Neural cell (in vitro differentiated cells): Measurements from ENCODE around the gene PRXL2B. TPM values are rescaled to one million over a fixed set of nuclear protein-coding genes. Genes with fewer than 3 reads are reported as not detected.

Experiments
- H2AFZ ChIP-seq: fragments of 200-600, 300-800 bp; sonication (generic), shearing (Covaris generic); 2 replicates; pipeline ENCODE4 v1.6.0; 2014; ENCODE audit warnings: low read depth, mild to moderate bottlenecking, antibody characterized with exemption, low read length, moderate library complexity
- H3F3A ChIP-seq: fragments of 200-600 bp; shearing (Covaris generic); 2 replicates; pipeline ENCODE4 v1.6.1; 2016; ENCODE audit warnings: mild to moderate bottlenecking, moderate library complexity, mixed read lengths, antibody characterized with exemption, low read length; ENCODE audit not compliant: insufficient read depth, poor library complexity, severe bottlenecking
- H3K27ac ChIP-seq: fragments of 200-600, 300-800 bp; sonication (generic), shearing (Covaris generic); 2 replicates; pipeline ENCODE4 v1.5.1; 2014; ENCODE audit warnings: mild to moderate bottlenecking, low read length, moderate library complexity
- H3K27me3 ChIP-seq: fragments of 300-800, 200-600 bp; sonication (generic), shearing (Covaris generic); 2 replicates; pipeline ENCODE4 v1.6.0; 2014; ENCODE audit warnings: mild to moderate bottlenecking, low read depth, low read length, moderate library complexity; ENCODE audit not compliant: insufficient read depth
- H3K36me3 ChIP-seq: fragments of 300-800, 200-600 bp; sonication (generic), shearing (Covaris generic); 2 replicates; pipeline ENCODE4 v1.5.1; 2014; ENCODE audit warnings: mild to moderate bottlenecking, antibody characterized with exemption, low read length, moderate library complexity; ENCODE audit not compliant: insufficient read depth
- H3K4me2 ChIP-seq: fragments of 300-800, 200-600 bp; sonication (generic), shearing (Covaris generic); 2 replicates; pipeline ENCODE4 v1.6.0; 2014; ENCODE audit warnings: mild to moderate bottlenecking, low read length
- H3K4me3 ChIP-seq: fragments of 300-800, 200-600 bp; sonication (generic), shearing (Covaris generic); 2 replicates; pipeline ENCODE4 v1.5.1; 2014; ENCODE audit warnings: mild to moderate bottlenecking, low read length, moderate library complexity
- H3K79me2 ChIP-seq: fragments of 200-600 bp; shearing (Covaris generic); replicated peaks from 2 replicates; pipeline ENCODE4 v1.6.0; 2014; ENCODE audit warnings: mild to moderate bottlenecking, low read length, moderate library complexity; ENCODE audit not compliant: insufficient read depth
- H3K9ac ChIP-seq: fragments of 300-800, 200-600 bp; sonication (generic), shearing (Covaris generic); 2 replicates; pipeline ENCODE4 v1.6.1; 2016; ENCODE audit warnings: mild to moderate bottlenecking, low read length, mixed read lengths
- H3K9me2 ChIP-seq: fragments of 200-600 bp; shearing (Covaris generic); 2 replicates; pipeline ENCODE4 v1.6.1; 2016; ENCODE audit warnings: mild to moderate bottlenecking, low read length, mixed read lengths; ENCODE audit not compliant: insufficient read depth
- H3K9me3 ChIP-seq: fragments of 200-600, 300-800 bp; sonication (generic), shearing (Covaris generic); 2 replicates; pipeline ENCODE4 v1.6.1; 2016; ENCODE audit warnings: mild to moderate bottlenecking, mixed run types, low read length, moderate library complexity, mixed read lengths
- H4K20me1 ChIP-seq: fragments of 200-600 bp; shearing (Covaris generic); 2 replicates; pipeline ENCODE4 v1.6.1; 2016; ENCODE audit warnings: mild to moderate bottlenecking, mixed run types; ENCODE audit not compliant: insufficient read depth
- EP300 ChIP-seq: fragments of 450-650 bp; conservative IDR thresholded peaks from 2 replicates; pipeline ENCODE4 v1.6.1; 2014; ENCODE audit warnings: antibody characterized with exemption, mild to moderate bottlenecking, moderate library complexity; ENCODE audit not compliant: poor library complexity, severe bottlenecking
- EZH2 ChIP-seq: fragments of 200-600, 300-800 bp; shearing (Covaris generic), sonication (generic); IDR thresholded peaks from 2 replicates; pipeline ENCODE4 v1.6.1; 2014; ENCODE audit warnings: antibody characterized with exemption, low read length, borderline replicate concordance, mild to moderate bottlenecking; ENCODE audit not compliant: insufficient read depth, poor library complexity, severe bottlenecking
- MXI1 ChIP-seq: fragments of 450-650 bp; conservative IDR thresholded peaks from 2 replicates; pipeline ENCODE4 v1.6.1; 2014; ENCODE audit warnings: antibody characterized with exemption, mild to moderate bottlenecking; ENCODE audit not compliant: poor library complexity, severe bottlenecking
- POLR2AphosphoS5 ChIP-seq: IDR thresholded peaks from 2 replicates; pipeline ENCODE4 v1.6.1; 2012
- RAD21 ChIP-seq: fragments of 450-650 bp; conservative IDR thresholded peaks from 2 replicates; pipeline ENCODE4 v1.6.1; 2014; ENCODE audit warnings: antibody characterized with exemption, mild to moderate bottlenecking, moderate library complexity
- SMC3 ChIP-seq: fragments of 450-650 bp; conservative IDR thresholded peaks from 2 replicates; pipeline ENCODE4 v1.6.1; 2014; ENCODE audit warnings: antibody characterized with exemption, mild to moderate bottlenecking, moderate library complexity; ENCODE audit not compliant: poor library complexity
- TAF1 ChIP-seq: IDR thresholded peaks from 2 replicates; pipeline ENCODE4 v1.6.1; 2012; ENCODE audit warnings: low read depth
- polyA plus RNA-seq: library from polyadenylated mRNA; depleted of rRNA; stranded (reverse); fragments of >200 nt; gene quantifications from 2 replicates; pipeline ENCODE4 v1.2.3, GENCODE V29; 2014
- TF ChIP-seq, protein P1 (sequence below): fragments of 450-650 bp; IDR thresholded peaks from 2 replicates; pipeline ENCODE4 v1.5.1; 2014; ENCODE audit warnings: antibody characterized with exemption, mild to moderate bottlenecking, moderate library complexity; ENCODE audit not compliant: poor library complexity, severe bottlenecking
- TF ChIP-seq, protein P2 (sequence below): IDR thresholded peaks from 2 replicates; pipeline ENCODE4 v1.6.1; 2012; ENCODE audit warnings: borderline replicate concordance

PRXL2B gene
- polyA plus RNA-seq, 1 donor from 2014 or later: 29.0 TPM

DNA sequence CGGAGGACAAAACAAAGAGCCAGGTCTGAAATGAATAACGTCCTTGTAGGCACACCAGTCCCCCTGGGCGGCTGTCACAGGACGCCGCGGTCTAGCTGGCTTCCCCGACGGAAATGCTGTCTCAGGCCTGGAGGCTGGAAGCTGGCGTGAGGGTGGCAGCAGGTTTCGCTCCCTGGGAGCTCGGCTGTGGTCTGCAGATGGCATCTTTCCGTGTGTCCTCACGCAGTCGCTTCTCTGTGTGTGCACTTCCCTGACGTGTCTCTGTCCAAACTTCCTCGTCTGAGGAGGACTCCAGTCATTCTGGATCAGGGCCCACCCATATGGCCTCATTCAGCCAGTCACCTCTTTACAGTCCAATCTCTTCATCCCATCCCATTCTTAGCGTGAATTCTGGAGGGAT lies 16.2 kb upstream of the PRXL2B start:
- no peaks in the 10 kb centered on the region for H3K9me2 ChIP-seq
- H3K36me3 ChIP-seq: no peaks in the 10 kb centered on the region
- H3F3A ChIP-seq: no peaks in the 10 kb centered on the region
- no peak overlapping the region for H3K27ac ChIP-seq
- H2AFZ ChIP-seq: no peak overlapping the region
- TF ChIP-seq EZH2 (no peak), POLR2AphosphoS5 (no peak), MXI1 (no peak), RAD21 (no peak), EP300 (no peak), TAF1 (no peak), SMC3 (no peak)
- TF ChIP-seq, protein P1, sequence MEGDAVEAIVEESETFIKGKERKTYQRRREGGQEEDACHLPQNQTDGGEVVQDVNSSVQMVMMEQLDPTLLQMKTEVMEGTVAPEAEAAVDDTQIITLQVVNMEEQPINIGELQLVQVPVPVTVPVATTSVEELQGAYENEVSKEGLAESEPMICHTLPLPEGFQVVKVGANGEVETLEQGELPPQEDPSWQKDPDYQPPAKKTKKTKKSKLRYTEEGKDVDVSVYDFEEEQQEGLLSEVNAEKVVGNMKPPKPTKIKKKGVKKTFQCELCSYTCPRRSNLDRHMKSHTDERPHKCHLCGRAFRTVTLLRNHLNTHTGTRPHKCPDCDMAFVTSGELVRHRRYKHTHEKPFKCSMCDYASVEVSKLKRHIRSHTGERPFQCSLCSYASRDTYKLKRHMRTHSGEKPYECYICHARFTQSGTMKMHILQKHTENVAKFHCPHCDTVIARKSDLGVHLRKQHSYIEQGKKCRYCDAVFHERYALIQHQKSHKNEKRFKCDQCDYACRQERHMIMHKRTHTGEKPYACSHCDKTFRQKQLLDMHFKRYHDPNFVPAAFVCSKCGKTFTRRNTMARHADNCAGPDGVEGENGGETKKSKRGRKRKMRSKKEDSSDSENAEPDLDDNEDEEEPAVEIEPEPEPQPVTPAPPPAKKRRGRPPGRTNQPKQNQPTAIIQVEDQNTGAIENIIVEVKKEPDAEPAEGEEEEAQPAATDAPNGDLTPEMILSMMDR: no peak
- TF ChIP-seq, protein P2, sequence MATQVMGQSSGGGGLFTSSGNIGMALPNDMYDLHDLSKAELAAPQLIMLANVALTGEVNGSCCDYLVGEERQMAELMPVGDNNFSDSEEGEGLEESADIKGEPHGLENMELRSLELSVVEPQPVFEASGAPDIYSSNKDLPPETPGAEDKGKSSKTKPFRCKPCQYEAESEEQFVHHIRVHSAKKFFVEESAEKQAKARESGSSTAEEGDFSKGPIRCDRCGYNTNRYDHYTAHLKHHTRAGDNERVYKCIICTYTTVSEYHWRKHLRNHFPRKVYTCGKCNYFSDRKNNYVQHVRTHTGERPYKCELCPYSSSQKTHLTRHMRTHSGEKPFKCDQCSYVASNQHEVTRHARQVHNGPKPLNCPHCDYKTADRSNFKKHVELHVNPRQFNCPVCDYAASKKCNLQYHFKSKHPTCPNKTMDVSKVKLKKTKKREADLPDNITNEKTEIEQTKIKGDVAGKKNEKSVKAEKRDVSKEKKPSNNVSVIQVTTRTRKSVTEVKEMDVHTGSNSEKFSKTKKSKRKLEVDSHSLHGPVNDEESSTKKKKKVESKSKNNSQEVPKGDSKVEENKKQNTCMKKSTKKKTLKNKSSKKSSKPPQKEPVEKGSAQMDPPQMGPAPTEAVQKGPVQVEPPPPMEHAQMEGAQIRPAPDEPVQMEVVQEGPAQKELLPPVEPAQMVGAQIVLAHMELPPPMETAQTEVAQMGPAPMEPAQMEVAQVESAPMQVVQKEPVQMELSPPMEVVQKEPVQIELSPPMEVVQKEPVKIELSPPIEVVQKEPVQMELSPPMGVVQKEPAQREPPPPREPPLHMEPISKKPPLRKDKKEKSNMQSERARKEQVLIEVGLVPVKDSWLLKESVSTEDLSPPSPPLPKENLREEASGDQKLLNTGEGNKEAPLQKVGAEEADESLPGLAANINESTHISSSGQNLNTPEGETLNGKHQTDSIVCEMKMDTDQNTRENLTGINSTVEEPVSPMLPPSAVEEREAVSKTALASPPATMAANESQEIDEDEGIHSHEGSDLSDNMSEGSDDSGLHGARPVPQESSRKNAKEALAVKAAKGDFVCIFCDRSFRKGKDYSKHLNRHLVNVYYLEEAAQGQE: no peak
- H3K4me3 ChIP-seq: no peak overlapping the region
- H3K79me2 ChIP-seq: no peaks in the 10 kb centered on the region
- peaks cover 3% of the 10 kb centered on the region for H3K9me3 ChIP-seq
- H3K4me2 ChIP-seq: no peak overlapping the region
- H4K20me1 ChIP-seq: no peaks in the 10 kb centered on the region
- no peaks in the 10 kb centered on the region for H3K27me3 ChIP-seq
- no peak overlapping the region for H3K9ac ChIP-seq

DNA sequence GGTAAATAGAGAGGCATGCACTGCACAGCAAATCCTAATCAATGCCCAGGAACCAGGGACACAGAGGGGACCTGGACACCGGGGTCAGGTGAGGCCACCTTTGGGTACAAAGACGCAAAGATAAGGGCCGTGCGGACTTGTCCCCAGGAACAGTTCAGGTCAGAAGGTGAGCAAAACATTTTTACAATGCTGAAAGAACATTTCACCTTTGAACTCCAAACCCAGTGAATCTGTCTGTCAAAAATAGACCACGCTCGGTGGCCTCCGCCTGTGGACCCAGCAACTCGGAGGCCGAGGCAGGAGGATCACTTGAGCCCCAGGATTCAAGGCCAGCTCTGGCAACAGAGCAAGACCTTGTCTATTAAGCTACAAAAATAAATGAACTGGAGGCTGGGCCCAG lies 15.2 kb upstream of the PRXL2B start:
- Histone ChIP-seq H3K9me2 (no peaks in the 10 kb centered on the region), H3K36me3 (no peaks in the 10 kb centered on the region), H3K79me2 (no peaks in the 10 kb centered on the region), H3K27me3 (no peaks in the 10 kb centered on the region), H3K4me3 (no peak overlapping the region), H4K20me1 (no peaks in the 10 kb centered on the region), H3K9me3 (peaks cover 3% of the 10 kb centered on the region), H2AFZ (no peak overlapping the region), H3F3A (no peaks in the 10 kb centered on the region), H3K27ac (no peak overlapping the region), H3K9ac (no peak overlapping the region), H3K4me2 (no peak overlapping the region)
- TF ChIP-seq, protein P1: no peak
